ENCODE measurements around the gene HTT.

DNA sequence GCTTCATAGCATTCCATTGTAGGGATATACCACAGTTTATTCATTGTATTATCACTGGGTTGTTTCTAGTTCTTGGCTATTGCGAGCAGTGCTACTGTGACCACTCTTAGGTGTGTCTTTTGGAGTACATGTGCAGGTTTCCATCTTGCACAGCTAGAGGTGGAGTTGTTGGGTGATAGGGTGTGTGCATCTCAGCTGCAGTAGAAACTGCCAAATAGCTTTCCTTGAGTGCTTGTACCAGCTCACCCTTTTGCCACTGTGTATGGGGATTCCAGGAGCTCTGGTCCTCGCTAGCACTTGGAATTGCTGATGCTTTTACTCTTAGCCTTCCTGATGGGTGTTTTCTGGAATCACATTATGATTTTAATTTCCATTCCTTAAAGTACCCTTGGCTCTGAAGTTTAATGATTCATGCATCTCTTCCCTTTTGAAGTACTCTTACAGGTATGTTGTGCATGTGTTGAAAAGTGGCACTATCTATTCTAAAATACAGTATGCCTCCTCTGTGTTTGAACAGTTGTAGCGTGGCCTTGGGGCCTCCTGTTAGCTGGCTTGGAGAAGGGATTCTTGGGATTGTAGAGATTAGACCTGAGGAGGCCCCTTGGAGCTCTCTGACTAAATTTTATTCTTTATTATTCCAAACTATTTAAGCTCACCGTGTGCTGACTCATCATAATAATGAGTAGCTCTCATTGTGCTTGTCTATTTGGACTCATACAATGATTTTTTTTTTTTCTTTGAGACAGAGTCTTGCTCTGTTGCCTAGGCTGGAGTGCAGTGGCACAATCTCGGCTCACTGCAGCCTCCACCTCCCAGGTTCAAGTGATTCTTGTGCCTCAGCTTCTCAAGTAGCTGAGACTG lies 38.4 kb downstream of the HTT start:
- TF ChIP-seq, protein P1, sequence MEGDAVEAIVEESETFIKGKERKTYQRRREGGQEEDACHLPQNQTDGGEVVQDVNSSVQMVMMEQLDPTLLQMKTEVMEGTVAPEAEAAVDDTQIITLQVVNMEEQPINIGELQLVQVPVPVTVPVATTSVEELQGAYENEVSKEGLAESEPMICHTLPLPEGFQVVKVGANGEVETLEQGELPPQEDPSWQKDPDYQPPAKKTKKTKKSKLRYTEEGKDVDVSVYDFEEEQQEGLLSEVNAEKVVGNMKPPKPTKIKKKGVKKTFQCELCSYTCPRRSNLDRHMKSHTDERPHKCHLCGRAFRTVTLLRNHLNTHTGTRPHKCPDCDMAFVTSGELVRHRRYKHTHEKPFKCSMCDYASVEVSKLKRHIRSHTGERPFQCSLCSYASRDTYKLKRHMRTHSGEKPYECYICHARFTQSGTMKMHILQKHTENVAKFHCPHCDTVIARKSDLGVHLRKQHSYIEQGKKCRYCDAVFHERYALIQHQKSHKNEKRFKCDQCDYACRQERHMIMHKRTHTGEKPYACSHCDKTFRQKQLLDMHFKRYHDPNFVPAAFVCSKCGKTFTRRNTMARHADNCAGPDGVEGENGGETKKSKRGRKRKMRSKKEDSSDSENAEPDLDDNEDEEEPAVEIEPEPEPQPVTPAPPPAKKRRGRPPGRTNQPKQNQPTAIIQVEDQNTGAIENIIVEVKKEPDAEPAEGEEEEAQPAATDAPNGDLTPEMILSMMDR (conservative IDR thresholded peaks at IDR 0.05; ENCODE audit: low read length) = no peak
- TF ChIP-seq EZH2phosphoT487 (IDR thresholded peaks at IDR 0.05; ENCODE audit: borderline replicate concordance) = no peak

Data from Loucy (cell line).